Ecto neural progenitor cell (in vitro differentiated cells): ENCODE measurements around the gene ADAM11.

Experiments used
- DNase-seq: peaks from one replicate; pipeline ENCODE4 v3.0.0-alpha.2; 2018; ENCODE audit warnings: low spot score

ADAM11 gene

DNA sequence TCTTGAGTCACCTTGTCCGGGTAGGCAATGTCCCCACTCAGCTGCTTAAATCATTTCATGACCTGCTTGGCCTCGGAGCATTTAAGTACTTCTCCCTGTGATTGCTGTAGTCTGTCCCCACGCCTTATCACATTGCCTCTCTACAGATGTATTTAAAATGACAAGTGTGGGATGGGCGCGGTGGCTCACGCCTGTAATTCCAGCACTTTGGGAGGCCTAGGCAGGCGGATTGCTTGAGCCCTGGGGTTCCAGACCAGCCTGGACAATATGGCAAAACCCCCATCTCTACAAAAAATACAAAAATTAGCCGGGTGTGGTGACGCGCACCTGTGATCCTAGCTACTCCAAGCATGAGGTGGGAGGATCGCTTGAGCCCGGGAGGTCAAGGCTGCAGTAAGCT lies 72.6 kb downstream of the ADAM11 start:
- no peak for DNase-seq
